UCSD-AML1 (cell line): ENCODE results near the gene TBX1.
"Not testable (repeated sequence)": the region's sequence is repeated elsewhere in the genome, so short reads cannot be mapped to it uniquely, and the experiment has no call there.

ENCODE experiments used
- DNase-seq: peaks from one replicate; lab custom pipeline; 2025; ENCODE audit not compliant: unreplicated experiment; lab: John Stamatoyannopoulos, UW

TBX1 gene

DNA sequence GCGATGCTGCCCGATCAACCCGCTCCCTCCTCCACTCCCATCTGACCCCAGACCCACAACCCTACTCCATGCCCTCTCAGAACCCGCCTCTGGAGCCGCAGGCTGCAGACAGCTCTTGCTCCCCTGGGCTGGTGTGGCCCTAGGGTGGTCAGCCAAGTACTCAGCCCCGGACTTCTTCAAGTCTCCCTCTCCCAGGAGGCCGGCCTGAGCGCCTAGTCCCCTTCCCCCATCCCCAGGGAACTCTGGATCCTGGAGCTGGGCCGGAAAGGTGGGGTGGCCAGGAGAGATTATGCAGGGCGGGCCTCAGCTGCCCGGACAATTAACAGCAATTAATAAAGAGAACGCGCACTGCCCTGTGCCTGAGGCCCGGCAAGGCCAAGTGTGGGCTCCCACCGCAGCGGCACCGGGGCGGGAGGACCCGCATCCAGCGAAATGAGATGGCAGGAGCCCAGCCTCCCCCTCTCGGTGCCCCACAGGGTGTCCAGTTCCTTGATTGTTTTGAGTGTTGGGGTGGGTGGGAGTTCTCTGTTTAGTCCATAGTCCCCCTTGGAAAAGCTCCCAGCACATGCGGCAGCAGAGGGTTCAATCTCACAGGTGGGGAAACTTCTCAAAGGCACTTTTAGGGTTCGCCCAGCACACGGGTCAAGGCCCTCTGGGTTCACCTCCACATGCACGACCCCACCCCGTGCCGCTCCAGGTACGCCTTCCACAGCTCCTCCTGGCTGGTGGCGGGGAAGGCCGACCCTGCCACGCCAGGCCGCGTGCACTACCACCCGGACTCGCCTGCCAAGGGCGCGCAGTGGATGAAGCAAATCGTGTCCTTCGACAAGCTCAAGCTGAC lies 3.1 kb downstream of the TBX1 start:
- no peak for DNase-seq

GRCh38 chr22:19764299-19764593 lies 3.7 kb downstream of the TBX1 start:
- no peak for DNase-seq

- DNase-seq = no peak
Observed at GRCh38 chr22:19764636-19765476, 4.3 kb downstream of the TBX1 start.

DNA sequence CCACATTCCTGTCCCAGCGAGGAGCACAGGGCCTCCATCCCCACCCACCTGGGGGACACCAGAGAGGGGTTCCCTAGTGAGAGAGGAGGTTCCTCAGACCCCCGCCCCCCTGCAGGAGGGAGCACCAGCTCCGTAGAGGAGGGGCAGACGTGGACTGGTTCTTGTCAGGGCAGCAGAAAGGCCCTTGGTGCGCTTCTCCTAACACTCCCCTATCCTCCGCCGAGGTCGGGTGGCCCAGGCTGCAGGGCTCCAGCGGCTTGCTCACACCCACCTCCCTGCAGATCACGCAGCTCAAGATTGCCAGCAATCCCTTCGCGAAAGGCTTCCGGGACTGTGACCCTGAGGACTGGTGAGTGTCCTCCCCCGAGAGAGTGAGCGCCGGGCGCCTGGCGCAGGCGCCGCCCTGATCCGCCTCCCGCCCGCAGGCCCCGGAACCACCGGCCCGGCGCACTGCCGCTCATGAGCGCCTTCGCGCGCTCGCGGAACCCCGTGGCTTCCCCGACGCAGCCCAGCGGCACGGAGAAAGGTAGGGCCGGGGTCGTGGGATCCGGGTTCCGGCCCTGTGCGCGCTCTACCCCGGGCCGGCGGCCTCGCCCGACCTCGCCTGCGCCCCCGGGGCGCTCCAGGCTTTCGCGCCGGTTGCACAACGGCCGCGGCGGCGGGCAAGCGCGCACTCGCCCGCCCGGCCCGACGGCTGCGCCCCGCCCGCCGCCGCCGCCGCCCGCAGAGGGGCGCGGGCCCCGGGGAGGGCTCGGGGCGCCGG lies 5.1 kb downstream of the TBX1 start:
- peak; percentile 58 for DNase-seq

DNA sequence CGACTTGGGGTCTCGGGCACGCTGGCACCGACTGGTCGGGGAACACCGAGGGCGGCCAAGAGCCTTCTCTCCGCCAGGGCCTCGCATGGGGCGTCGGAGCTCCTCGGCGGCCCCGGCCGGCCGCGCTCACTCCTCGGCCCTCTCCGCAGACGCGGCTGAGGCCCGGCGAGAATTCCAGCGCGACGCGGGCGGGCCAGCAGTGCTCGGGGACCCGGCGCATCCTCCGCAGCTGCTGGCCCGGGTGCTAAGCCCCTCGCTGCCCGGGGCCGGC lies 5.6 kb downstream of the TBX1 start:
- no peak for DNase-seq

GRCh38 chr22:19766511-19767426 lies 6.2 kb downstream of the TBX1 start:
- DNase-seq = peak; percentile 89

GRCh38 chr22:19767427-19768341 lies 7.1 kb downstream of the TBX1 start:
- DNase-seq = no peak

DNA sequence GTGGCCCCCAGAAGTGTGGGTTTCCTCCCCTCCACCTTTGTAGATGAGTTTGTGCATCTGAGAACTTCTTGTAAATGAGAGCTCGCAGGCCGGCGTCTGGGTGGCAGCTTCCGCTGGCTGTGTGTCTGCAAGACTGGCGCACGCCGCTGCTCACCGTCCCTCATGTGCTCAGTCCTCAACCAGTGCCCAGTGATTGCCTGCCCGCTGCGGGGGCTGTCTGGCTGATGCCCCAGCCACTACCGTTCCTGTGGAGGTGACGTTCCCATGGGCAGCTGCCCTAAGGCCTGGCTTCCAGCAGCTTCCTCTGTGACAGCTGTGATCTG lies 8.8 kb downstream of the TBX1 start:
- no peak for DNase-seq

DNA sequence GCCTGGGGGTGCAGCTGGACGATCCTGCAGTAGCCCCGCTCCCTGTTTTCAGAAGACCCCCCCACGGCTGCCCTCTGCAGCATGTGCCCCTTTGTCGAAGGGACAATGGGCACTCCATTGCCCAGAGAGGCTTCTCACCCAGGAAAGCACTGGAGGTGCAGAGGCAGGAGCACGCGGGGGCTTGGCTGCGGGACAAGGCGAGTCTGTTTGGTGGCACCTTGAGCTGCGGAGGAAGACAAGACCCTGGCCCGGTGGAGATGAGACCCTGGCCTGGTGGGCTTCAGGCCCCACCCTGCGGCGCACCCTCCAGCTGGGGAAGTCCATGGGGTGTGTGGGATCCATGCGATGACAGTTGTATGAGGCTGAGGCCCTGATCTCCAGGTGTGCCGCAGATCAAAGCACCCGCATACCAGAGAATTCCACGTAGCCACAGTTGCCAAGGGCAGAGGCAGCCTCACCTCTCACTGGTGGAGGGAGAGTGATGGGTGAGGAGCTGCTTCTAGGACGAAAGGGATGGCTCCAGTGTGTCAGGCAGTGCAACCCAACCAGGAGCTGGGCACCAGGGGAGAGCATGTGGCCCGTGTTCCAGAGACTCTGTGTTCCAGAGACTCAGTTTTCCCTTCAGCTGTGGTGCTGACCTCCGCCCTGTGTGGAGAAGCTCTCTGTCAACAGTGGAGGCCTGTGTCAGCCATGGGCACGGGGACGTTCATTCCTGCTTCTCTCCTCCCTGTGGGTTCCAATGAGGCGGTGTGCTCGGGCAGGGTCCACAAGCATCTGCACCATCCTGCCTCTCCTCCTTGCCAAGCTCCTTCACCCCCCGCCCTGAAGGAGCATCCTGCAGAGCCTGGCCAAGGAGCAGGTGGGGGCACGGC lies 10.0 kb downstream of the TBX1 start:
- DNase-seq = no peak

GRCh38 chr22:19772422-19772672 lies 11.8 kb downstream of the TBX1 start:
- DNase-seq = no peak

DNA sequence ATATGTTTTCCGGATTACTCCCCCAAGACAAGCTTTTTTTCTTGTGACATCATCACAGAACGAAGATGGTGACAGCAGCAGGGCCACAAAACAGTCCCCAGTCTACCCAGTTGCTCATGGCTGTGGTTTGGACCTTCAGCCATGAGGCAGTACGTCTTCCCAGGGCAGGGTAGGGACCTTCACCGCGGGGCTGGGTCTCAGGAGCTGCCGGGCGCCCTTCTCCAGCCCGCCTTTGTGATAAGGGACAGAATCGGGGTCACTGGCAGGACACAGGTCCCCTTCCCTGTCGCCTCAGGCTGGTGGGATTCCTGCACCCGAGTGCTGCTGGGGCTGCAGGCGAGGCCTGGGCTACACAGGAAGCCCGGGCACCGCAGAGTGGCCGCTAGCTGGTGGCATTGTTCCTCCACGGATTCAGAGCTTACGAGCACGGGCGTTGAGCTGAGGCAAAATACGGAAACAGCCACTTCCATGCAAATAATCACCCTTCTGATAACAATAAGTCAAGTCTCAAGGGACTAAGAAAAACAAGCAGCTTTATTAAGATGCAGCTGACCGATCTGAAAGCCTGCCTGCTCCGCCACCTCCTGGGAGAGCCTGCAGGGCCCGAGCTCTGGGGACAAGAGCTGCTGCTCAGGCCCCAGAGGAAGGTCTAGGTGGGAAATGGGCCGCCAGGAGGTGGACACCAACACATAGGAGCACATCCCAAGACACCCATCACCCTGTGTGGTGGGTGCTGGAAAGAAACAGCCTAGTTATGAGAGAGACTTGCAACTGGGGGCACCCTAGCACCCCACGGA lies 12.3 kb downstream of the TBX1 start:
- DNase-seq = peak; percentile 82

GRCh38 chr22:19773470-19774040 lies 13.0 kb downstream of the TBX1 start:
- DNase-seq = no peak

DNA sequence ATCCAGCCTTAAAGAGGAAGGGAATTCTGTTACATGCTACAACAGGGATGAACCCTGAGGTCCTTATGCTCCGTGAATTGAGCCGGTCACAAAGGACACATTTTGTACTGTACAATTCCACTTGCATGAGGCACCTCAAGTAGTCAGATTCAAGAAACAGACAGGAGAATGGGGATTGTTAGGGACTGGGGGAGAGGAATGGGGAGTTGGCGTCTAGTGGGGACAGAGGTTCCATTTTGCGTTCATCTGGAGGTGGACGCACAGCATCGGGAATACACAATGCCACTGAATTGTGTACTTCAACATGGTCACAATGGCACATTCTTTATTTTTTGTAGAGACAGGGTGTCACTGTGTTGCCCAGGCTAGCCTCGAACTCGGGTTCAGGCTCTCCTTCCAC lies 14.1 kb downstream of the TBX1 start:
- no peak for DNase-seq

GRCh38 chr22:19775496-19776325 lies 15.1 kb downstream of the TBX1 start:
- no peak for DNase-seq

GRCh38 chr22:19776433-19777031 lies 16.0 kb downstream of the TBX1 start:
- peak; percentile 63 for DNase-seq

DNA sequence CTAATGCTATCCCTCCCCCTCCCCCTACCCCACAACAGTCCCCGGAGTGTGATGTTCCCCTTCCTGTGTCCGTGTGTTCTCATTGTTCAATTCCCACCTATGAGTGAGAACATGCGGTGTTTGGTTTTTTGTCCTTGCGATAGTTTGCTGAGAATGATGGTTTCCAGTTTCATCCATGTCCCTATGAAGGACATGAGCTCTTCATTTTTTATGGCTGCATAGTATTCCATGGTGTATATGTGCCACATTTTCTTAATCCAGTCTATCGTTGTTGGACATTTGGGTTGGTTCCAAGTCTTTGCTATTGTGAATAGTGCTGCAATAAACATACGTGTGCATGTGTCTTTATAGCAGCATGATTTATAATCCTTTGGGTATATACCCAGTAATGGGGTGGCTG lies 16.6 kb downstream of the TBX1 start:
- not testable (repeated sequence) for DNase-seq

DNA sequence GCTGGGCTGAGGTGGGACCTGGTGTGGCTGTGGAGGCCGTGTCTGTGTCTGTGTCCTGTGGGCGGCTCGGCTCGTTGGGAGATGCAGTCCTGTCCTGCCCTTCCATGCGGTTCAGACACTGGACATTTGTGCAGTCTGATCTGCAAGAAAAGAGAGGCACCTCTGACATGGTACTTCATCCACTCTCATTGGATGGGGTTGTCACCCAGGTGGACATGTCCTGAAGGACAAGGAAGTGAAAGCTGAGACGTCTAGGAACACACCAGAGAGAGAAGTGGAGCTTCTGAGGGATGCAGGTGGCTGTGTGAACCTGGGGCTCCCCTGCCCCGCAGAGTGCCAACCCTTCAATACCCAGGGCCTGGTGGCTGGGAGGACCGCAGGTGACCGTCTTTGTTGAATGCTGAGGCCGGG lies 18.4 kb downstream of the TBX1 start:
- DNase-seq = no peak
